Fibroblast of lung (primary cell): ENCODE data around the gene CAMTA1.

ENCODE experiments used
- EZH2 ChIP-seq: IDR thresholded peaks from 2 replicates; pipeline ENCODE4 v1.5.1; 2012; ENCODE audit warnings: low read length, control low read depth, mild to moderate bottlenecking; ENCODE audit errors: missing control alignments
- TF ChIP-seq, protein P1 (sequence below), 2 donors: IDR thresholded peaks in 1 of 2; conservative IDR thresholded peaks in 1 of 2; 1 replicate in 1 of 2; 2 replicates in 1 of 2; pipeline ENCODE4 v1.5.1; 2011 to 2012; ENCODE audit warnings: low read length in 2 of 2, control low read depth in 1 of 2, inconsistent platforms in 1 of 2, low read depth in 1 of 2, mild to moderate bottlenecking in 1 of 2

DNA sequence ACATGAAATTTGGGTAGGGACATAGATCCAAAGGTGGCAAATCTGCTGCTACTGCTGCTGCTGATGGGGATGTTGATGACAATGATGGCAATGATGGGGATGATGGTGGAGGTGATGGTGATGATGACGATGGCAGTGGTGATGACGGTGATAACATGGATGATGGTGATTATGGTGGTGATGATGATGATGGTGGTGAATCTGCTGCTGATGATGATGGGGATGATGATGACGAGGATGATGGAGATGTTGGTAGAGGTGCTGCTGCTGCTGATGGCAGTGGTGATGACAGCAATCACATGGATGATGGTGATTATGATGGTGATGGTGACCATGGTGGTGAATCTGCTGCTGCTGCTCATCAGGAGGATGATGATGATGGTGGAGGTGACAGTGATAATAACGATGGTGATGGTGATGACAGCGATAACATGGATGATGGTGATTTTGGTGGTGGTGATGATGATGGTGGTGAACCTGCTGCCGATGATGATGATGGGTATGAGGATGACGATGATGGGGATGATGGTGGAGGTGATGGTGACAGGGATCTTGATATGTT is 644.9 kb downstream of the CAMTA1 start:
- TF ChIP-seq, protein P1, sequence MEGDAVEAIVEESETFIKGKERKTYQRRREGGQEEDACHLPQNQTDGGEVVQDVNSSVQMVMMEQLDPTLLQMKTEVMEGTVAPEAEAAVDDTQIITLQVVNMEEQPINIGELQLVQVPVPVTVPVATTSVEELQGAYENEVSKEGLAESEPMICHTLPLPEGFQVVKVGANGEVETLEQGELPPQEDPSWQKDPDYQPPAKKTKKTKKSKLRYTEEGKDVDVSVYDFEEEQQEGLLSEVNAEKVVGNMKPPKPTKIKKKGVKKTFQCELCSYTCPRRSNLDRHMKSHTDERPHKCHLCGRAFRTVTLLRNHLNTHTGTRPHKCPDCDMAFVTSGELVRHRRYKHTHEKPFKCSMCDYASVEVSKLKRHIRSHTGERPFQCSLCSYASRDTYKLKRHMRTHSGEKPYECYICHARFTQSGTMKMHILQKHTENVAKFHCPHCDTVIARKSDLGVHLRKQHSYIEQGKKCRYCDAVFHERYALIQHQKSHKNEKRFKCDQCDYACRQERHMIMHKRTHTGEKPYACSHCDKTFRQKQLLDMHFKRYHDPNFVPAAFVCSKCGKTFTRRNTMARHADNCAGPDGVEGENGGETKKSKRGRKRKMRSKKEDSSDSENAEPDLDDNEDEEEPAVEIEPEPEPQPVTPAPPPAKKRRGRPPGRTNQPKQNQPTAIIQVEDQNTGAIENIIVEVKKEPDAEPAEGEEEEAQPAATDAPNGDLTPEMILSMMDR (conservative IDR thresholded peaks at IDR 0.05 in 1 of 2, IDR thresholded peaks at IDR 0.05 in 1 of 2; ENCODE audit: low read depth in 1 of 2, low read length in 2 of 2) = no peak
- TF ChIP-seq EZH2 = no peak
